DOHH2 (cell line): ENCODE measurements around the gene C9orf85.

ENCODE experiments used
- CTCF ChIP-seq: fragments of 200-600 bp; sonication (generic); IDR thresholded peaks from one replicate; pipeline ENCODE4 v1.5.1; 2014; ENCODE audit warnings: antibody characterized with exemption, mild to moderate bottlenecking, low read depth, low read length; ENCODE audit not compliant: poor library complexity, severe bottlenecking
- EZH2phosphoT487 ChIP-seq: fragments of 200-600 bp; sonication (generic); IDR thresholded peaks from 2 replicates; pipeline ENCODE4 v1.6.1; 2017; ENCODE audit warnings: borderline replicate concordance, mild to moderate bottlenecking, antibody characterized with exemption, low read length, moderate library complexity, mixed read lengths

- TF ChIP-seq CTCF (no peak), EZH2phosphoT487 (no peak)
These were observed 25.4 kb upstream of the C9orf85 start for GRCh38 chr9:71886015-71886414.
